ENCODE data around the gene CD5L. TPM values are rescaled to one million over a fixed set of nuclear protein-coding genes. Genes with fewer than 3 reads are reported as not detected.

The CD5L gene
- total and polyA plus RNA-seq, 8 donors: 0.23 to 2.2 (median 0.64) TPM; not detected in 5

DNA sequence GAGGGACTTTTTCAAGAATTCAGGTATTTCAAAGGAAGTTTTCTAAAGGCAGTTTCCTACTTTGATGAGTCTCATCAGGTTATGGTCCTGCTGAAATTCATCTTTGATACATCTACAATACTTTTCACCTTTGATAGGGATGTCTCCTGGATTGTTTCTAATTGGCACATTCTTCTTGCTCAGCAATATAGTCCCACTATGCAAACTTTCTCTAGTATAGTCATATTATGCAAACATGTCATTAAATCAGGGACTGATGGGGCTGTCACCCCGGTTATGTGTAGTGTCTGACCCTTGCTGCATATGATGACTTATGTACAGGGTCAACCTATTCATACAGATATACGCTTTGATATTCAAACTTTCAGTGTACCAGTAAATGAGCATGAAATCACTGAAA, 21.3 kb downstream of the CD5L start:
- TF ChIP-seq, protein P1, sequence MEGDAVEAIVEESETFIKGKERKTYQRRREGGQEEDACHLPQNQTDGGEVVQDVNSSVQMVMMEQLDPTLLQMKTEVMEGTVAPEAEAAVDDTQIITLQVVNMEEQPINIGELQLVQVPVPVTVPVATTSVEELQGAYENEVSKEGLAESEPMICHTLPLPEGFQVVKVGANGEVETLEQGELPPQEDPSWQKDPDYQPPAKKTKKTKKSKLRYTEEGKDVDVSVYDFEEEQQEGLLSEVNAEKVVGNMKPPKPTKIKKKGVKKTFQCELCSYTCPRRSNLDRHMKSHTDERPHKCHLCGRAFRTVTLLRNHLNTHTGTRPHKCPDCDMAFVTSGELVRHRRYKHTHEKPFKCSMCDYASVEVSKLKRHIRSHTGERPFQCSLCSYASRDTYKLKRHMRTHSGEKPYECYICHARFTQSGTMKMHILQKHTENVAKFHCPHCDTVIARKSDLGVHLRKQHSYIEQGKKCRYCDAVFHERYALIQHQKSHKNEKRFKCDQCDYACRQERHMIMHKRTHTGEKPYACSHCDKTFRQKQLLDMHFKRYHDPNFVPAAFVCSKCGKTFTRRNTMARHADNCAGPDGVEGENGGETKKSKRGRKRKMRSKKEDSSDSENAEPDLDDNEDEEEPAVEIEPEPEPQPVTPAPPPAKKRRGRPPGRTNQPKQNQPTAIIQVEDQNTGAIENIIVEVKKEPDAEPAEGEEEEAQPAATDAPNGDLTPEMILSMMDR (IDR thresholded peaks at IDR 0.05): no peak
- H3K36me3 ChIP-seq: no peaks in the 10 kb centered on the region
- no peak overlapping the region for H3K4me3 ChIP-seq
- no peaks in the 10 kb centered on the region for H3K9me3 ChIP-seq
- DNase-seq (no peak), ATAC-seq (no peak)
- H3K4me1 ChIP-seq: no peaks in the 10 kb centered on the region
- intact Hi-C loops (cut with DNase I): no loop called here
- H3K27ac ChIP-seq: peak overlapping the region in 1 of 2 donors; percentile 69
- peaks cover 0 to 12% of the 10 kb centered on the region in 2 donors for H3K27me3 ChIP-seq

DNA sequence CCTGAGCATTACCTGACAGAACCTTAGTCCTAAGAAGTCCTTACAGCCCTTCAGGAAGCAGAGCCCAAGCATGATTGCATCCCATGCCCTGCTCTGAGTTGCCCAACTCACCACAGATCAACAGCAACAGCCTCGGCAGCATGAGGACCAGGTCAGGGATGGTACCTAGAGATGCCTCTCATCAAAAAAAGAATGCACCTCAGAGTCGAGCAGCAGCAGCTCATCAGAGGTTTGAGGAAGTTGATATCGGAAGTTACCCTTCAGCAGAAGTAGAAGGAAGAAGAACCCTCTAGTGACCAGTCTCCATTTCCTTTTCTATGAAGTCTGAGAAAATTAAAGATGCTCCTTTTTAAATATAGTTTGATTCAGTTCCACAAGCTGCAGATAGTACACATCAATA, 21.7 kb downstream of the CD5L start, which contains the start of gene FCRL1:
TSS of gene FCRL1 (minus strand) at position 225 of the 400 bp plus-strand sequence. CDS start at position 142, 83 bp downstream.
- TF ChIP-seq, protein P1 (IDR thresholded peaks at IDR 0.05): no peak
- intact Hi-C loops (cut with DNase I): no loop called here
- DNase-seq: no peak
- Histone ChIP-seq H3K4me3 (no peak within 1 kb of the TSS), H3K9me3 (no peaks in the 10 kb centered on the region), H3K27ac (peak within 1 kb of the TSS in 1 of 2 donors; percentile 69), H3K36me3 (no peaks in the 10 kb centered on the region), H3K27me3 (peaks cover 0 to 12% of the 10 kb centered on the region in 2 donors), H3K4me1 (no peaks in the 10 kb centered on the region)
- ATAC-seq: no peak

GRCh38 chr1:157819215-157819614, 22.4 kb downstream of the CD5L start:
- H3K27me3 ChIP-seq: peaks cover 0 to 7% of the 10 kb centered on the region in 2 donors
- TF ChIP-seq, protein P1 (IDR thresholded peaks at IDR 0.05): no peak
- intact Hi-C loops (cut with DNase I): no loop called here
- no peaks in the 10 kb centered on the region for H3K4me1 ChIP-seq
- DNase-seq: no peak
- H3K4me3 ChIP-seq: no peak overlapping the region
- ATAC-seq: no peak
- H3K36me3 ChIP-seq: no peaks in the 10 kb centered on the region
- H3K9me3 ChIP-seq: peaks cover under 1 to 2% of the 10 kb centered on the region in 2 donors
- H3K27ac ChIP-seq: peak overlapping the region in 1 of 2 donors; percentile 69

DNA sequence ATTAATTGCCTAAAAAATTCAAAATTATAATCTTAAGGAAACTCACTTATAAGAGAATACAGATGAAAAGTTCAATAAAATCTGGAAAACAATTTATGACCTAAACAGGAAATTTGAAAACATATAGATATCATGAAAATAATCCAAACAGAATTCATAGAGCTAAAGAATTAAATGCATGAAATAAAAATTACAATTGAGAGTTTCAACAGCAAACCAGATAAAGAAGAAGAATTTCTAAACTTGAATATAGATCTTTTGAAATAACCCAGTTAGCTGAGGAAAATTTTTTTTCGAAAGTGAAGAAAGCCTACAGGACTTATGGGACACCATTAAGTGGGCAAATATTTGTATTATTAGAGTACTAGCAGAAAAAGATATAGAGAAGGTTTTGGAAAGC, 28.3 kb downstream of the CD5L start:
- Histone ChIP-seq H3K9me3 (peaks cover 3 to 19% of the 10 kb centered on the region in 2 donors), H3K4me1 (no peaks in the 10 kb centered on the region), H3K36me3 (no peaks in the 10 kb centered on the region), H3K4me3 (no peak overlapping the region), H3K27ac (no peak overlapping the region), H3K27me3 (no peaks in the 10 kb centered on the region)
- ATAC-seq (no peak), DNase-seq (no peak)
- TF ChIP-seq, protein P1 (IDR thresholded peaks at IDR 0.05): no peak
- intact Hi-C loops (cut with DNase I): no loop called here

DNA sequence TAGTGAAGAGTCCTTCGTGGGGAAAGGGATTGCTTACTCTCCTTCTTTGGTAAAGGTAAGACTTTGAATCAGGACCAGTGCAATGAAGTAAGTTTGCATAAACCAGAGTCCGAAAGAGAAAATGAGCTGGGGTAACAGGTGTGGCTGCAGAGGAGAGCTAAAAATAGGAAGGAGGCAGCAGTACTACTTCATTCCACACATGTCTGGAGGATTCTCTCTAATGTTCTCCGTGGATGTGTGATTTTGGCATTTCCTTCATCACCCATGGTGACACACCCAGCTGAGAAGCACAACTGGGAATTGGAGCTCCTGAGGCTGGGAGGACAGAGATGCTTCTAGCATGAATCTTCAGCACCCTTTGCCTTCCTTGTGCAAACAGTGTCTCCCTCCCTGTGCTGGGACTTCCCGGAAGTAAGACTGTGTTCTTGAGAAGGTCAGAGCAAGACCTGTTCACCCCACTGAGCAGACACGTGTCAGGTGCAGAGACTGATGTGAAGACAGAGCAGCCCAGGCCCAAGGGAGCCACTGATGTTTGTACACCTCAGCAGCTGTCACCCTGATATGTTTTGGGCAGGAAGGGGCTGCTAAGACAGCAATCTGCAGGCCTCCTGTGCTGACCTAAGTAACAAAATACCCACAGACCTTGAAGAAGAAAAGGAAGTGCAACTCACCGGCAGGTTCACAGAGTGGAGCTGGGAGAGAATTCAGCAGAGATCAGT, 35.0 kb downstream of the CD5L start:
- no peaks in the 10 kb centered on the region for H3K27me3 ChIP-seq
- H3K4me1 ChIP-seq: no peaks in the 10 kb centered on the region
- DNase-seq (no peak), ATAC-seq (no peak)
- intact Hi-C loops (cut with DNase I): no loop called here
- H3K4me3 ChIP-seq: no peak overlapping the region
- H3K27ac ChIP-seq: no peak overlapping the region
- TF ChIP-seq, protein P1 (IDR thresholded peaks at IDR 0.05): no peak
- H3K36me3 ChIP-seq: peaks cover 0 to 3% of the 10 kb centered on the region in 2 donors
- H3K9me3 ChIP-seq: no peaks in the 10 kb centered on the region
